ENCODE measurements around the gene GRAMD4.

The GRAMD4 gene

DNA sequence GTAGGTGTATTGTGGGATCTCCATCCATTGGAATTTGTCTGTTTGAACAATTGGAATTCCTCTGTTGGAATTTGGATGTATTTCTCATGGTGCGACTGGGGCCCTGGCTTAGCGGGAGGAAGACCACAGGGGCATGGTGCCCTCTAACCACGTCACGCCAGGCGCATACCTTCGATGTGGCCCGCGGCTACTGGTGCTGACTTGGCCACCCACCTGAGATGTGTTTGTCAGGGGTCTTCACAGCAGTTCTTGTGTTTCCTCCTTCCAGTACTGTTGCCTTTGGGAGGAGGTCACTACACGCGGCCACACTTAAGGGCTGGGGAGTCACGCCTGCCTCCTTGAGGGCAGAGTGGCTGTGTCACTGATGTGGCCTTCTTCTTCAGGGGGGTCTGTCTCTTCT is 36.6 kb upstream of the GRAMD4 start:
- H3K4me3 Mint-ChIP-seq, result no peak overlapping the region
- peaks cover 10% of the 10 kb centered on the region for H3K36me3 Mint-ChIP-seq (ENCODE audit: low read depth)
- DNase-seq, result no peak
- no peak overlapping the region for H3K27ac Mint-ChIP-seq
- TF ChIP-seq, protein P1, sequence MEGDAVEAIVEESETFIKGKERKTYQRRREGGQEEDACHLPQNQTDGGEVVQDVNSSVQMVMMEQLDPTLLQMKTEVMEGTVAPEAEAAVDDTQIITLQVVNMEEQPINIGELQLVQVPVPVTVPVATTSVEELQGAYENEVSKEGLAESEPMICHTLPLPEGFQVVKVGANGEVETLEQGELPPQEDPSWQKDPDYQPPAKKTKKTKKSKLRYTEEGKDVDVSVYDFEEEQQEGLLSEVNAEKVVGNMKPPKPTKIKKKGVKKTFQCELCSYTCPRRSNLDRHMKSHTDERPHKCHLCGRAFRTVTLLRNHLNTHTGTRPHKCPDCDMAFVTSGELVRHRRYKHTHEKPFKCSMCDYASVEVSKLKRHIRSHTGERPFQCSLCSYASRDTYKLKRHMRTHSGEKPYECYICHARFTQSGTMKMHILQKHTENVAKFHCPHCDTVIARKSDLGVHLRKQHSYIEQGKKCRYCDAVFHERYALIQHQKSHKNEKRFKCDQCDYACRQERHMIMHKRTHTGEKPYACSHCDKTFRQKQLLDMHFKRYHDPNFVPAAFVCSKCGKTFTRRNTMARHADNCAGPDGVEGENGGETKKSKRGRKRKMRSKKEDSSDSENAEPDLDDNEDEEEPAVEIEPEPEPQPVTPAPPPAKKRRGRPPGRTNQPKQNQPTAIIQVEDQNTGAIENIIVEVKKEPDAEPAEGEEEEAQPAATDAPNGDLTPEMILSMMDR (IDR thresholded peaks at IDR 0.05), result no peak
- H3K27me3 Mint-ChIP-seq (ENCODE audit: low read depth, poor library complexity), result peaks cover 30% of the 10 kb centered on the region
- H3K4me1 Mint-ChIP-seq, result peaks cover 61% of the 10 kb centered on the region
- no peaks in the 10 kb centered on the region for H3K9me3 Mint-ChIP-seq

DNA sequence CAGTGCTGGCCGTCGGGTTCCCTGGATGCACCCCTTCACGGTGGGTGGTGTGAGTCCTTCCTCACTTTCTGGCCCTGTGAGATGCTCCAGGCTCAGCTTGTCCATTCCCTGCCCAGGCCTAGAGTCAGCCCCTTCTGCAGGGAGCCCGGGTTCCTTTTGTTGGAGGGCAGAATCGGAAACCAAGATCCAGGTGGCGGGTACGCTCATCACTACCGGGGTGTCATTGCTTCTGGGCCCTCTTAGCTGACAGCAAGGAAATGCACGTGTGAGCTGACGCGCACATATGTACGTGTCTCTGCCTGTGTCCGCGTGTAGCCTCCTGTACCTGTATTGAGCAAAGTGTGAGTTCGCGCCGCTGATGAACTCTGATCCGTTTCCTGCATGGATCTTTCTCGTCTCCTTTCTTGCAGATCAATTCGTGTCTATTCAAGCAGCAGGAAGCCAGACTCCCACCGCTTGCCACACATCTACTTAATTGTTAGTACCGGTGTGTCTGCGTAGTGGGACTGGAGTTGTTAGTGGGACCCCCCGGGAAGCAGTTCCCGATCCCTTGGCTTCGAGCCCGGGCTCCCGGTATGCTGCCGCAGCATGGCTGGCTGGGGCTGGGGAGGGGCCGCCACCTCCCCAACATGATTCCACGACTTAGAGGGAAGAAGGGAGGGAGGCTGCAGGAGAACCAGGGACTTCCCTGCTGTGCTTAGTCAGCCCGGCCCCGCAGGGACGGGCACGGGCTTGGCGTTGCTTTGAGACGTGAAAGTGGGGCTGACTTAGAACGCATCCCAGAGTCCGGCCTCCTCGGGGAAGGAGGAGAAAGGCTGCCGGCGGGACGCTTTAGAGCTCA is 35.9 kb upstream of the GRAMD4 start:
- Mint-ChIP-seq H3K27ac (no peak overlapping the region), H3K9me3 (no peaks in the 10 kb centered on the region), H3K36me3 (ENCODE audit: low read depth) (peaks cover 10% of the 10 kb centered on the region), H3K4me3 (no peak overlapping the region), H3K4me1 (peaks cover 61% of the 10 kb centered on the region), H3K27me3 (ENCODE audit: low read depth, poor library complexity) (peaks cover 30% of the 10 kb centered on the region)
- TF ChIP-seq, protein P1 (IDR thresholded peaks at IDR 0.05), result no peak
- DNase-seq, result no peak

DNA sequence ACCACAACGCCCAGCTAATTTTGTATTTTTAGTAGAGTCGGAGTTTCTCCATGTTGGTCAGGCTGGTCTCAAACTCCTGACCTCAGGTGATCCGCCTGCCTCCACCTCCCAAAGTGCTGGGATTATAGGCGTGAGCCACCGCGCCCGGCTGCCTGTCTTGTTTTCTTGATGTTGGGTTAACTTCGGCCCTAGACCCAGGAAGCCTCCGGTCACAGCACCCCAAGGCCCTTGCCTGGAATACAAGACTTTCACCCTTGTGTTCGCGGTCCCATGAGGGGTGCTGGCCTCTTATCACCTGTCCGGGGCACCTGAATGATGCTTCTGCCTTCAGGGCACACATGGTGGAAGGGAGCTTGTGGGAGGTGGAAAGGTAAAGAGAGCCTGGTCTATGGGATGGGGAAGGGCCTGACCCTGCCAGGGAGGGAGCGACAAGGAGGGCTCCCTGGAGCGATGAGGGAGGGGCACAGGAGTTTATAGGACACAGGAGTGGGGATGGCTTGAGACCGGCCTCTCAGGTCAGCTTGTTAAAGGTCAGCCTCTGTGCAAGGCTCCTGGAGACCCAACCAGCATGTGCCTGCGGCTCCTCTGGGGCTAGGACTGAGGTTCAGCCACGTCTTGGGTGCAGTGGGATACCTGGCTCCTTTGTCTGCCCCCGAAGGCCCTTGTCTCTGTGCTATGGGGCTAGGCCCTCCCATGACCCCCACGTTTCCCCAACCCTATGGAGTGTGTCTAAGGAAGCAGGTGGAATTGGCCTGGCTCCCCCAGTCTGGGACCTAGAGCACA is 34.7 kb upstream of the GRAMD4 start:
- Mint-ChIP-seq H3K36me3 (ENCODE audit: low read depth) (peaks cover 10% of the 10 kb centered on the region), H3K4me3 (no peak overlapping the region), H3K9me3 (no peaks in the 10 kb centered on the region), H3K4me1 (peaks cover 61% of the 10 kb centered on the region), H3K27me3 (ENCODE audit: low read depth, poor library complexity) (peaks cover 30% of the 10 kb centered on the region), H3K27ac (no peak overlapping the region)
- DNase-seq, result no peak
- TF ChIP-seq, protein P1 (IDR thresholded peaks at IDR 0.05), result no peak

DNA sequence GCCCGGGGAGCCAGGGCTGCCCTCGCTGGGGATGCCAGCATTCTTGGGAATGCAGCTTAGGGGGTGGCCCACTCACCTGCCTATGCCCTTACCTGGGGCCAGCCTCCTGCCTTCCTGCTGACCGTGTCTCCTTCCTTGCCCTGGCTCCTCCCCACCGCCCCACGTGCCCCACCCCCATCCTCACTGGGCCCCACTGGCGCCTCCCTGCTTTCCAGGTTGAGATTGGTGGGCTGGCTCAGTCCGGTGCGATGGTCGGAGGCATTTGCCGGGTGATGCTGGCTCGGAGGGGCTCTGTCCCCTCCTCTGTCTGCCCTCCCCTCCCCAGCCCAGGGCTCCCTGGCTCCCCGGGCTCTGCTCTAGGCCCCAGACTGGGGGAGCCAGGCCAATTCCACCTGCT is 34.1 kb upstream of the GRAMD4 start:
- TF ChIP-seq, protein P1 (IDR thresholded peaks at IDR 0.05), result no peak
- Mint-ChIP-seq H3K4me3 (no peak overlapping the region), H3K36me3 (ENCODE audit: low read depth) (peaks cover 10% of the 10 kb centered on the region), H3K9me3 (no peaks in the 10 kb centered on the region), H3K27ac (no peak overlapping the region), H3K4me1 (peaks cover 65% of the 10 kb centered on the region), H3K27me3 (ENCODE audit: low read depth, poor library complexity) (peaks cover 30% of the 10 kb centered on the region)
- no peak for DNase-seq

DNA sequence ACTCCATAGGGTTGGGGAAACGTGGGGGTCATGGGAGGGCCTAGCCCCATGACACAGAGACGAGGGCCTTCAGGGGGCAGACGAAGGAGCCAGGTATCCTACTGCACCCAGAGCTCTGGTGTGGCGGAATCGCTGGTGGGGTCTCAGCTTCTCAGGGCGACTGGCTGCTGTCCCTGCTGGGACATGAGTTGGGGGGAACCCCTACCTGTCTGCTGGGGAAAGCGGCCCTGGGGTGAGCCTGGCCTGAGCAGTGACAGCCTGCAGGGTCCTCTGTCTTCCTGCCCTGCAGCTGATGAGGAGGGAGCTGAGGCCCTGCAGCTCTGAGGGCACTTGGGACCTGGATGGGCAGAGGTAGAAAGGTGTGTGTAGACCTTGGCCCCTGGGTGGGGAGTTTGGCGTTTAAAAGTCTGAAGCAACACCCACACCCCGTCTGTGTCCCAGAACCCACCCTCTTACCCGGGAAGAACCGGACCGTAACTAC is 33.6 kb upstream of the GRAMD4 start:
- no peaks in the 10 kb centered on the region for H3K9me3 Mint-ChIP-seq
- peaks cover 30% of the 10 kb centered on the region for H3K27me3 Mint-ChIP-seq (ENCODE audit: low read depth, poor library complexity)
- H3K27ac Mint-ChIP-seq, result no peak overlapping the region
- H3K4me1 Mint-ChIP-seq, result peaks cover 61% of the 10 kb centered on the region
- peaks cover 10% of the 10 kb centered on the region for H3K36me3 Mint-ChIP-seq (ENCODE audit: low read depth)
- DNase-seq, result no peak
- H3K4me3 Mint-ChIP-seq, result no peak overlapping the region
- TF ChIP-seq, protein P1 (IDR thresholded peaks at IDR 0.05), result no peak
